ENCODE data around the gene BASP1. TPM values are rescaled to one million over a fixed set of nuclear protein-coding genes. Genes with fewer than 3 reads are reported as not detected.
A peak's percentile ranks its signal among the peaks of the same experiment; 100 is the strongest.

BASP1 gene
- total and polyA plus RNA-seq, 2 donors (not counting 1 experiment from before 2014, with no cell fraction given), result 53.0 to 66.4 TPM

GRCh38 chr5:17256171-17256570 is 38.7 kb downstream of the BASP1 start:
- DNase-seq (no peak), ATAC-seq (ENCODE audit: low read depth) (no peak)
- Mint-ChIP-seq H3K27me3 (no peaks in the 10 kb centered on the region), H3K4me1 (peaks cover 86% of the 10 kb centered on the region), H3K27ac (peak overlapping the region; percentile 90), H3K9me3 (ENCODE audit: insufficient read depth) (no peaks in the 10 kb centered on the region), H3K4me3 (peak overlapping the region; percentile 74)
- Histone ChIP-seq H3K9me3 (ENCODE audit: control extremely low read depth in 1 of 3, control insufficient read depth in 2 of 3, insufficient read depth in 1 of 3, low read length in 2 of 3) (peaks cover 0 to 9% (median 0%) of the 10 kb centered on the region in 3 donors), H2AFZ (ENCODE audit: insufficient read depth, low read depth, low read length, poor library complexity, severe bottlenecking) (no peak overlapping the region), H3K27ac (ENCODE audit: low read length in 2 of 2) (peak overlapping the region; percentile 22 to 72), H3K4me1 (ENCODE audit: control insufficient read depth in 2 of 2, insufficient read depth in 2 of 2, low read length in 2 of 2) (peaks cover 49 to 54% of the 10 kb centered on the region in 2 donors), H3K4me2 (replicated peaks; ENCODE audit: low read depth, low read length, poor library complexity, severe bottlenecking) (peak overlapping the region; percentile 46), H3K79me2 (ENCODE audit: control insufficient read depth, insufficient read depth, low read length) (peaks cover 97% of the 10 kb centered on the region), H4K20me1 (ENCODE audit: control insufficient read depth, insufficient read depth, low read length, poor library complexity, severe bottlenecking) (peaks cover 17% of the 10 kb centered on the region), H3K36me3 (replicated peaks in 1 of 2; ENCODE audit: control extremely low read depth in 1 of 2, control insufficient read depth in 1 of 2, extremely low read depth in 1 of 2, insufficient read depth in 2 of 2, low read length in 1 of 2) (peaks cover 7 to 9% of the 10 kb centered on the region in 2 experiments), H3K4me3 (ENCODE audit: control extremely low read depth in 1 of 5, extremely low read depth in 1 of 5, insufficient read depth in 1 of 5, low read depth in 2 of 5, low read length in 4 of 5) (peak overlapping the region in 1 of 5 experiments; percentile 21), H3K27me3 (replicated peaks in 1 of 4; ENCODE audit: control extremely low read depth in 1 of 4, control insufficient read depth in 3 of 4, insufficient read depth in 4 of 4, low read length in 3 of 4) (no peaks in the 10 kb centered on the region), H3K9ac (ENCODE audit: low read length) (no peak overlapping the region)
- no peak for TF ChIP-seq EZH2 (IDR thresholded peaks at IDR 0.05; ENCODE audit: borderline replicate concordance, insufficient read depth, low read depth, low read length, poor library complexity, severe bottlenecking)
- TF ChIP-seq CTCF (IDR thresholded peaks at IDR 0.05), result no peak
- CTCF ChIA-PET, result interaction anchor here (2.3 kb wide), 1 partner anchor 40 kb away, joined by 6 read pairs; no protein-coding TSS in a partner anchor
- POLR2A ChIA-PET, result interaction anchor here (1.0 kb wide), 1 partner anchor 23 kb away, joined by 3 read pairs; no protein-coding TSS in a partner anchor
- intact Hi-C loops (cut with micrococcal nuclease), result loop anchor here (2.0 to 5.0 kb wide), 3 partner anchors 13 to 181 kb away; no protein-coding TSS in a partner anchor
- 71% methylated on average over 1 of the region's 3 CpGs for WGBS (ENCODE audit: insufficient coverage)

GRCh38 chr5:17256839-17257238 is 39.4 kb downstream of the BASP1 start:
- ChIA-PET CTCF (interaction anchor here (1.5 kb wide), 2 partner anchors 41 to 67 kb away, joined by 3 to 8 read pairs; no protein-coding TSS in a partner anchor), POLR2A (interaction anchor here (0.5 kb wide), 1 partner anchor 40 kb away, joined by 6 read pairs; no protein-coding TSS in a partner anchor)
- peaks cover 44 to 50% of the 10 kb centered on the region in 2 donors for H3K4me1 ChIP-seq (ENCODE audit: control insufficient read depth in 2 of 2, insufficient read depth in 2 of 2, low read length in 2 of 2)
- no peak for DNase-seq
- intact Hi-C loops (cut with micrococcal nuclease), result loop anchor here (2.0 to 5.0 kb wide), 3 partner anchors 14 to 180 kb away; no protein-coding TSS in a partner anchor
- H3K9ac ChIP-seq (ENCODE audit: low read length), result no peak overlapping the region
- Mint-ChIP-seq H3K4me1 (peaks cover 87% of the 10 kb centered on the region), H3K4me3 (no peak overlapping the region), H3K27ac (peak overlapping the region; percentile 72), H3K27me3 (no peaks in the 10 kb centered on the region), H3K9me3 (ENCODE audit: insufficient read depth) (no peaks in the 10 kb centered on the region)
- ATAC-seq (ENCODE audit: low read depth), result no peak
- H3K4me3 ChIP-seq (ENCODE audit: control extremely low read depth in 1 of 5, extremely low read depth in 1 of 5, insufficient read depth in 1 of 5, low read depth in 2 of 5, low read length in 4 of 5), result no peak overlapping the region
- peaks cover 11% of the 10 kb centered on the region for H4K20me1 ChIP-seq (ENCODE audit: control insufficient read depth, insufficient read depth, low read length, poor library complexity, severe bottlenecking)
- peaks cover 6 to 10% of the 10 kb centered on the region in 2 experiments for H3K36me3 ChIP-seq (replicated peaks in 1 of 2; ENCODE audit: control extremely low read depth in 1 of 2, control insufficient read depth in 1 of 2, extremely low read depth in 1 of 2, insufficient read depth in 2 of 2, low read length in 1 of 2)
- no peak overlapping the region for H3K4me2 ChIP-seq (replicated peaks; ENCODE audit: low read depth, low read length, poor library complexity, severe bottlenecking)
- no peak overlapping the region for H2AFZ ChIP-seq (ENCODE audit: insufficient read depth, low read depth, low read length, poor library complexity, severe bottlenecking)
- peak overlapping the region in 1 of 2 donors; percentile 72 for H3K27ac ChIP-seq (ENCODE audit: low read length in 2 of 2)
- H3K27me3 ChIP-seq (replicated peaks in 1 of 4; ENCODE audit: control extremely low read depth in 1 of 4, control insufficient read depth in 3 of 4, insufficient read depth in 4 of 4, low read length in 3 of 4), result no peaks in the 10 kb centered on the region
- H3K9me3 ChIP-seq (ENCODE audit: control extremely low read depth in 1 of 3, control insufficient read depth in 2 of 3, insufficient read depth in 1 of 3, low read length in 2 of 3), result peaks cover 0 to 9% (median 0%) of the 10 kb centered on the region in 3 donors
- no peak for TF ChIP-seq EZH2 (IDR thresholded peaks at IDR 0.05; ENCODE audit: borderline replicate concordance, insufficient read depth, low read depth, low read length, poor library complexity, severe bottlenecking)
- no peak for TF ChIP-seq CTCF (IDR thresholded peaks at IDR 0.05)
- peaks cover 96% of the 10 kb centered on the region for H3K79me2 ChIP-seq (ENCODE audit: control insufficient read depth, insufficient read depth, low read length)

Data from B cell (primary cell).